Measurements from ENCODE around the gene CEP350. TPM values are rescaled to one million over a fixed set of nuclear protein-coding genes. Genes with fewer than 3 reads are reported as not detected.

The CEP350 gene
- total RNA-seq, 2 experiments from 2014 or later: 48.6 to 54.2 TPM

- H2AFZ ChIP-seq (ENCODE audit: low read length): no peak overlapping the region
- TF ChIP-seq CTCF (conservative IDR thresholded peaks at IDR 0.05; ENCODE audit: low read length): no peak
- no peak for TF ChIP-seq EZH2phosphoT487 (IDR thresholded peaks at IDR 0.05; ENCODE audit: borderline replicate concordance, low read depth, low read length)
- no TSS peak for BruUV-seq (replicated peaks)
- DNase-seq (ENCODE audit: low spot score): no peak
- peaks cover 9% of the 10 kb centered on the region for H3K79me2 ChIP-seq (ENCODE audit: insufficient read depth, low read depth, low read length)
- no peaks in the 10 kb centered on the region for H3K9me2 ChIP-seq (ENCODE audit: insufficient read depth, low read length)
- H3K27ac ChIP-seq (ENCODE audit: low read depth, low read length, poor library complexity, severe bottlenecking): no peak overlapping the region
- H3K36me3 ChIP-seq (ENCODE audit: insufficient read depth, low read length): no peaks in the 10 kb centered on the region
- no peak overlapping the region for H3K4me2 ChIP-seq (ENCODE audit: low read length)
- CTCF ChIA-PET (ENCODE audit: unreplicated experiment): interaction anchor here (1.1 kb wide), 1 partner anchor 218 kb away, joined by 4 read pairs; no protein-coding TSS in a partner anchor
- no peaks in the 10 kb centered on the region for H3K9me3 ChIP-seq (ENCODE audit: low read length)
- H4K20me1 ChIP-seq (ENCODE audit: insufficient read depth, low read length): peaks cover 5% of the 10 kb centered on the region; the same call in 1 of the 2 replicates
- H3K4me1 ChIP-seq (ENCODE audit: insufficient read depth, low read length, poor library complexity, severe bottlenecking): peaks cover 24% of the 10 kb centered on the region
- H3K4me3 ChIP-seq (ENCODE audit: low read depth, low read length, poor library complexity, severe bottlenecking): no peak overlapping the region
- POLR2A ChIA-PET: interaction anchor here (1.3 to 2.4 kb wide), 3 partner anchors 12 to 68 kb away, joined by 3 to 11 read pairs (median 9); partner anchors contain the start of gene TOR1AIP1
- intact Hi-C loops (cut with micrococcal nuclease; ENCODE audit: unreplicated experiment): loop anchor here (10.0 kb wide), 2 partner anchors 204 to 916 kb away; partner anchors contain the start of gene QSOX1
Observed at GRCh38 chr1:179950651-179951050, 4.0 kb upstream of the CEP350 start.

- intact Hi-C loops (cut with micrococcal nuclease; ENCODE audit: unreplicated experiment): loop anchor here (10.0 kb wide), 2 partner anchors 203 to 917 kb away; partner anchors contain the start of gene QSOX1
- no peak overlapping the region for H3K4me3 ChIP-seq (ENCODE audit: low read depth, low read length, poor library complexity, severe bottlenecking)
- H4K20me1 ChIP-seq (ENCODE audit: insufficient read depth, low read length): peaks cover 13% of the 10 kb centered on the region; the same call in 1 of the 2 replicates
- H3K79me2 ChIP-seq (ENCODE audit: insufficient read depth, low read depth, low read length): peaks cover 18% of the 10 kb centered on the region
- peak overlapping the region; percentile 98 for H2AFZ ChIP-seq (ENCODE audit: low read length)
- no TSS peak for BruUV-seq (replicated peaks)
- no peaks in the 10 kb centered on the region for H3K36me3 ChIP-seq (ENCODE audit: insufficient read depth, low read length)
- TF ChIP-seq CTCF (conservative IDR thresholded peaks at IDR 0.05; ENCODE audit: low read length) (no peak), EZH2phosphoT487 (IDR thresholded peaks at IDR 0.05; ENCODE audit: borderline replicate concordance, low read depth, low read length) (no peak)
- peaks cover 30% of the 10 kb centered on the region for H3K4me1 ChIP-seq (ENCODE audit: insufficient read depth, low read length, poor library complexity, severe bottlenecking)
- H3K9me2 ChIP-seq (ENCODE audit: insufficient read depth, low read length): no peaks in the 10 kb centered on the region
- H3K27ac ChIP-seq (ENCODE audit: low read depth, low read length, poor library complexity, severe bottlenecking): peak overlapping the region; percentile 15
- CTCF ChIA-PET (ENCODE audit: unreplicated experiment): interaction anchor here (1.1 kb wide), 1 partner anchor 217 kb away, joined by 4 read pairs; no protein-coding TSS in a partner anchor
- peak; percentile 10 for DNase-seq (ENCODE audit: low spot score)
- peak overlapping the region; percentile 45 for H3K4me2 ChIP-seq (ENCODE audit: low read length)
- H3K9me3 ChIP-seq (ENCODE audit: low read length): no peaks in the 10 kb centered on the region
- POLR2A ChIA-PET: interaction anchor here (0.7 to 2.4 kb wide), 9 partner anchors 11 to 514 kb away, joined by 3 to 11 read pairs (median 3); partner anchors contain the start of gene TOR1AIP1
Observed at GRCh38 chr1:179951383-179952144, 3.0 kb upstream of the CEP350 start.
